H9 (cell line): Measurements from ENCODE around the gene EGFR. TPM values are rescaled to one million over a fixed set of nuclear protein-coding genes. Genes with fewer than 3 reads are reported as not detected.

ENCODE experiments used
- DNase-seq: peaks from one replicate; pipeline ENCODE4 v3.0.0-alpha.2; 2017
- H2AFZ ChIP-seq: one replicate; pipeline ENCODE4 v1.6.1; 2013; ENCODE audit warnings: mild to moderate bottlenecking, low read length, control low read depth, moderate library complexity
- H2AK5ac ChIP-seq: 2 replicates; pipeline ENCODE4 v1.6.1; 2013; ENCODE audit warnings: low read length, control low read depth, mixed read lengths; ENCODE audit not compliant: insufficient read length
- H2BK120ac ChIP-seq: one replicate; pipeline ENCODE4 v1.6.1; 2013; ENCODE audit warnings: low read depth, mild to moderate bottlenecking, low read length, control low read depth, inconsistent platforms; ENCODE audit not compliant: poor library complexity, severe bottlenecking
- H2BK12ac ChIP-seq: 2 replicates; pipeline ENCODE4 v1.6.1; 2013; ENCODE audit warnings: low read length, control low read depth, mixed read lengths, low read depth; ENCODE audit not compliant: insufficient read length
- H2BK15ac ChIP-seq: 2 replicates; pipeline ENCODE4 v1.6.1; 2013; ENCODE audit warnings: low read depth, low read length, control low read depth
- H2BK20ac ChIP-seq: one replicate; pipeline ENCODE4 v1.6.1; 2013; ENCODE audit warnings: low read depth, mild to moderate bottlenecking, low read length, control low read depth, inconsistent platforms; ENCODE audit not compliant: poor library complexity, severe bottlenecking
- H2BK5ac ChIP-seq: 2 replicates; pipeline ENCODE4 v1.6.1; 2013; ENCODE audit warnings: low read length, control low read depth, mixed read lengths; ENCODE audit not compliant: insufficient read length
- H3K14ac ChIP-seq: 2 replicates; pipeline ENCODE4 v1.6.1; 2013; ENCODE audit warnings: low read length, control low read depth; ENCODE audit not compliant: insufficient read depth
- H3K18ac ChIP-seq: 2 replicates; pipeline ENCODE4 v1.6.1; 2013; ENCODE audit warnings: low read depth, mild to moderate bottlenecking, mixed read lengths, low read length, control low read depth; ENCODE audit not compliant: insufficient read length
- H3K23ac ChIP-seq: 2 replicates; pipeline ENCODE4 v1.6.1; 2013; ENCODE audit warnings: low read length, control low read depth, mixed read lengths, low read depth; ENCODE audit not compliant: insufficient read length
- H3K23me2 ChIP-seq: 2 replicates; pipeline ENCODE4 v1.6.1; 2013; ENCODE audit warnings: low read depth, mild to moderate bottlenecking, mixed read lengths, low read length, control low read depth; ENCODE audit not compliant: insufficient read length, poor library complexity, severe bottlenecking
- H3K27ac ChIP-seq: 2 replicates; pipeline ENCODE4 v1.5.1; 2013; ENCODE audit warnings: low read length, control low read depth, mixed read lengths, low read depth; ENCODE audit not compliant: insufficient read length
- H3K27me3 ChIP-seq: 2 replicates; pipeline ENCODE4 v1.6.1; 2013; ENCODE audit warnings: low read length, control low read depth, inconsistent platforms; ENCODE audit not compliant: insufficient read depth
- H3K4ac ChIP-seq: 2 replicates; pipeline ENCODE4 v1.6.1; 2013; ENCODE audit warnings: low read depth, mild to moderate bottlenecking, control low read depth, inconsistent platforms, low read length, moderate library complexity
- H3K4me1 ChIP-seq: 2 replicates; pipeline ENCODE4 v1.6.1; 2013; ENCODE audit warnings: low read length, control low read depth, inconsistent platforms; ENCODE audit not compliant: insufficient read depth
- H3K4me2 ChIP-seq: 2 replicates; pipeline ENCODE4 v1.6.1; 2013; ENCODE audit warnings: low read length, control low read depth, mixed read lengths; ENCODE audit not compliant: insufficient read length, insufficient read depth
- H3K56ac ChIP-seq: 2 replicates; pipeline ENCODE4 v1.6.1; 2013; ENCODE audit warnings: low read depth, mild to moderate bottlenecking, mixed read lengths, low read length, control low read depth; ENCODE audit not compliant: insufficient read length
- H3K79me1 ChIP-seq: 2 replicates; pipeline ENCODE4 v1.6.1; 2013; ENCODE audit warnings: low read depth, mild to moderate bottlenecking, moderate library complexity, low read length, control low read depth, inconsistent platforms; ENCODE audit not compliant: insufficient read depth, poor library complexity, severe bottlenecking
- H3K79me2 ChIP-seq: 2 replicates; pipeline ENCODE4 v1.6.1; 2013; ENCODE audit warnings: low read length, control low read depth, inconsistent platforms; ENCODE audit not compliant: insufficient read depth
- H3K9ac ChIP-seq: 2 replicates; pipeline ENCODE4 v1.6.1; 2013; ENCODE audit warnings: low read length, control low read depth, mixed read lengths; ENCODE audit not compliant: insufficient read length; ENCODE audit errors: extremely low read depth
- H3K9me3 ChIP-seq: one replicate; pipeline ENCODE4 v1.6.1; 2013; ENCODE audit warnings: low read depth, low read length, inconsistent platforms; ENCODE audit not compliant: control insufficient read depth
- H3T11ph ChIP-seq: one replicate; pipeline ENCODE4 v1.6.1; 2013; ENCODE audit warnings: mild to moderate bottlenecking, low read length, control low read depth, inconsistent platforms
- H4K20me1 ChIP-seq: one replicate; pipeline ENCODE4 v1.6.1; 2013; ENCODE audit not compliant: control insufficient read depth, insufficient read length, insufficient read depth
- H4K5ac ChIP-seq: 2 replicates; pipeline ENCODE4 v1.6.1; 2013; ENCODE audit warnings: low read depth, mild to moderate bottlenecking, mixed read lengths, low read length, control low read depth; ENCODE audit not compliant: insufficient read length
- H4K8ac ChIP-seq: replicated peaks from 2 replicates; pipeline ENCODE4 v1.6.1; 2013; ENCODE audit warnings: low read length, control low read depth, mixed read lengths, low read depth; ENCODE audit not compliant: insufficient read length
- H4K91ac ChIP-seq: 2 replicates; pipeline ENCODE4 v1.6.1; 2013; ENCODE audit warnings: low read depth, mild to moderate bottlenecking, moderate library complexity, mixed read lengths, low read length, control low read depth; ENCODE audit not compliant: insufficient read length
- H3K27ac Mint-ChIP-seq, 3 experiments: 2 replicates in 2 of 3; 3 replicates in 1 of 3; pipeline ENCODE4 v1.8.0; 2020 to 2021; ENCODE audit warnings: mixed read lengths in 3 of 3, mild to moderate bottlenecking in 1 of 3, moderate library complexity in 1 of 3
- H3K27me3 Mint-ChIP-seq: 2 replicates; pipeline ENCODE4 v1.8.0; 2021; ENCODE audit warnings: low read depth, mild to moderate bottlenecking, moderate library complexity, mixed read lengths
- H3K36me3 Mint-ChIP-seq, 3 experiments: 2 replicates in 2 of 3; 3 replicates in 1 of 3; pipeline ENCODE4 v1.8.0; 2020 to 2021; ENCODE audit warnings: low read depth in 3 of 3, mixed read lengths in 3 of 3; ENCODE audit not compliant: insufficient read depth in 1 of 3
- H3K4me1 Mint-ChIP-seq, 2 experiments: 2 replicates each; pipeline ENCODE4 v1.8.0; 2020; ENCODE audit warnings: mixed read lengths in 2 of 2
- H3K4me3 Mint-ChIP-seq, 2 experiments: 2 replicates in 1 of 2; 3 replicates in 1 of 2; pipeline ENCODE4 v1.8.0; 2020 to 2021; ENCODE audit warnings: mild to moderate bottlenecking in 2 of 2, mixed read lengths in 2 of 2, moderate library complexity in 1 of 2
- H3K9me3 Mint-ChIP-seq, 2 experiments: 2 replicates in 1 of 2; 3 replicates in 1 of 2; pipeline ENCODE4 v1.8.0; 2020; ENCODE audit warnings: mild to moderate bottlenecking in 2 of 2, mixed read lengths in 2 of 2, moderate library complexity in 1 of 2
- WGBS: extraction: QIAGEN DNeasy Blood & Tissue Kit; methylation state at CpG from one replicate; pipeline ENCODE4 v1.1.7; 2013; ENCODE audit warnings: missing lambda C conversion rate, low lambda C conversion rate, mixed read lengths; ENCODE audit not compliant: insufficient read length; ENCODE audit errors: extremely low coverage; 5-methylcytosine and 5-hydroxymethylcytosine counted together
- total RNA-seq: library from RNA; stranded (reverse); gene quantifications from 2 replicates; pipeline ENCODE4 v1.2.1, GENCODE V29; 2021
- TF ChIP-seq, protein P1 (sequence below): fragments of 200-600 bp; sonication (generic); conservative IDR thresholded peaks from 3 replicates; pipeline ENCODE4 v1.8.0; 2021; ENCODE audit warnings: antibody characterized with exemption, mild to moderate bottlenecking

Gene EGFR
- total RNA-seq, 1 experiment from 2014 or later, result 3.3 TPM

DNA sequence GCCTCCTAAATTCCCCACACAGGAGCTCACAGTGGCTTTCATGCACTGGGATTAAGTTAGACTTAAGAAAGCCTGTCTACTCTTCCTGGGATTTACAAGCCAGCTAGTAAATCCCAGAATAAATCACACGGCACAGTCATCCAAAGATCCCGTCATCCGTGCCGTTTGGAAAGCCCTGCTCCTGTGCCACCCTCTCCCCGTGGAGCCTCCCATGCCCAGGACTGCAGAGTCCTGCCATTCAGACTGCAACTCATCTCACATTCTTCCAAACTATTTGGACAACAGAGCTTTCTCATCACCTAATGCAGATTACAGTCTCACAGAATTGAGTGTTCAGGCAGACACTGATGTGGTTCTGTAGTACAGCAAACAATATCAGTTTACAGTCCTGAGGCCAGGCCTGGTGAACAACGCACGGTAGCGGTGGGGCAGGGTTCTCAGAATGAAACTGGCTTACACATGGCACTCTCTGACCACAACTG, 166.5 kb downstream of the EGFR start:
- Histone ChIP-seq H2BK20ac (no peak overlapping the region), H3K9ac (no peak overlapping the region), H3K9me3 (no peaks in the 10 kb centered on the region), H3K4ac (no peak overlapping the region), H3K27ac (no peak overlapping the region), H4K91ac (no peak overlapping the region), H3K14ac (no peak overlapping the region), H2BK12ac (no peak overlapping the region), H3K4me2 (no peak overlapping the region), H3K27me3 (no peaks in the 10 kb centered on the region), H3K23me2 (no peaks in the 10 kb centered on the region), H2AFZ (no peak overlapping the region), H4K8ac (no peak overlapping the region), H2BK120ac (no peak overlapping the region), H3K56ac (no peak overlapping the region), H3K79me2 (no peaks in the 10 kb centered on the region), H3T11ph (no peak overlapping the region), H3K23ac (no peak overlapping the region), H4K20me1 (peaks cover 2% of the 10 kb centered on the region), H2BK5ac (no peak overlapping the region), H4K5ac (no peak overlapping the region), H3K4me1 (peaks cover 11% of the 10 kb centered on the region), H3K79me1 (no peaks in the 10 kb centered on the region), H3K18ac (no peak overlapping the region), H2AK5ac (no peak overlapping the region), H2BK15ac (no peak overlapping the region)
- Mint-ChIP-seq H3K4me3 (no peak overlapping the region), H3K27ac (no peak overlapping the region), H3K36me3 (no peaks in the 10 kb centered on the region; a peak in 2 of 7 replicates), H3K27me3 (peaks cover 1% of the 10 kb centered on the region; the same call in 1 of the 2 replicates), H3K4me1 (peaks cover 24% of the 10 kb centered on the region in 2 experiments), H3K9me3 (no peaks in the 10 kb centered on the region)
- DNase-seq, result no peak
- WGBS, result no CpG with 5 or more reads among the region's 8 CpGs
- TF ChIP-seq, protein P1, sequence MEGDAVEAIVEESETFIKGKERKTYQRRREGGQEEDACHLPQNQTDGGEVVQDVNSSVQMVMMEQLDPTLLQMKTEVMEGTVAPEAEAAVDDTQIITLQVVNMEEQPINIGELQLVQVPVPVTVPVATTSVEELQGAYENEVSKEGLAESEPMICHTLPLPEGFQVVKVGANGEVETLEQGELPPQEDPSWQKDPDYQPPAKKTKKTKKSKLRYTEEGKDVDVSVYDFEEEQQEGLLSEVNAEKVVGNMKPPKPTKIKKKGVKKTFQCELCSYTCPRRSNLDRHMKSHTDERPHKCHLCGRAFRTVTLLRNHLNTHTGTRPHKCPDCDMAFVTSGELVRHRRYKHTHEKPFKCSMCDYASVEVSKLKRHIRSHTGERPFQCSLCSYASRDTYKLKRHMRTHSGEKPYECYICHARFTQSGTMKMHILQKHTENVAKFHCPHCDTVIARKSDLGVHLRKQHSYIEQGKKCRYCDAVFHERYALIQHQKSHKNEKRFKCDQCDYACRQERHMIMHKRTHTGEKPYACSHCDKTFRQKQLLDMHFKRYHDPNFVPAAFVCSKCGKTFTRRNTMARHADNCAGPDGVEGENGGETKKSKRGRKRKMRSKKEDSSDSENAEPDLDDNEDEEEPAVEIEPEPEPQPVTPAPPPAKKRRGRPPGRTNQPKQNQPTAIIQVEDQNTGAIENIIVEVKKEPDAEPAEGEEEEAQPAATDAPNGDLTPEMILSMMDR, result no peak
